ENCODE measurements around the gene EXD3. TPM values are rescaled to one million over a fixed set of nuclear protein-coding genes. Genes with fewer than 3 reads are reported as not detected.
A peak's percentile ranks its signal among the peaks of the same experiment; 100 is the strongest.
"Not testable (repeated sequence)": the region's sequence is repeated elsewhere in the genome, so short reads cannot be mapped to it uniquely, and the experiment has no call there.

EXD3 gene
- total RNA-seq, 3 donors from 2014 or later: 39.4 to 56.7 (median 40.1) TPM

GRCh38 chr9:137331929-137332328 lies 91.0 kb downstream of the EXD3 start:
- ATAC-seq (no peak), DNase-seq (no peak)
- peaks cover 2% of the 10 kb centered on the region for H3K9me3 ChIP-seq
- TF ChIP-seq CTCF (IDR thresholded peaks at IDR 0.05): no peak
- peaks cover 4% of the 10 kb centered on the region for H3K36me3 ChIP-seq (ENCODE audit: low read depth)
- H3K4me1 ChIP-seq (ENCODE audit: low read depth): no peaks in the 10 kb centered on the region
- intact Hi-C loops (cut with DNase I, micrococcal nuclease): no loop called here
- no peak overlapping the region for H3K4me3 ChIP-seq

- H3K4me1 ChIP-seq (ENCODE audit: low read depth): no peaks in the 10 kb centered on the region
- ATAC-seq: no peak
- no peak for TF ChIP-seq CTCF (IDR thresholded peaks at IDR 0.05)
- intact Hi-C loops (cut with DNase I, micrococcal nuclease): no loop called here
- peaks cover 4% of the 10 kb centered on the region for H3K36me3 ChIP-seq (ENCODE audit: low read depth)
- peaks cover 2% of the 10 kb centered on the region for H3K9me3 ChIP-seq
- DNase-seq: no peak
- H3K4me3 ChIP-seq: no peak overlapping the region
Measured at GRCh38 chr9:137330689-137331088, 92.3 kb downstream of the EXD3 start.

GRCh38 chr9:137329590-137329989 lies 93.4 kb downstream of the EXD3 start:
- DNase-seq; H3K9me3 ChIP-seq; intact Hi-C loops (cut with DNase I, micrococcal nuclease); ATAC-seq; H3K4me1 ChIP-seq (ENCODE audit: low read depth); H3K36me3 ChIP-seq (ENCODE audit: low read depth); H3K4me3 ChIP-seq: not testable (repeated sequence)

- H3K36me3 ChIP-seq (ENCODE audit: low read depth); H3K4me1 ChIP-seq (ENCODE audit: low read depth); intact Hi-C loops (cut with DNase I, micrococcal nuclease); ATAC-seq; DNase-seq; H3K9me3 ChIP-seq: not testable (repeated sequence)
- peak overlapping the region; percentile 6 for H3K4me3 ChIP-seq
Measured at GRCh38 chr9:137327641-137328550, 95.1 kb downstream of the EXD3 start.

GRCh38 chr9:137326445-137327065 lies 96.4 kb downstream of the EXD3 start:
- H3K4me3 ChIP-seq: no peak overlapping the region
- ATAC-seq (peak; percentile 61), DNase-seq (no peak)
- no peak for TF ChIP-seq CTCF (IDR thresholded peaks at IDR 0.05)
- intact Hi-C loops (cut with DNase I, micrococcal nuclease): no loop called here
- peaks cover 4% of the 10 kb centered on the region for H3K36me3 ChIP-seq (ENCODE audit: low read depth)
- H3K9me3 ChIP-seq: peaks cover 2% of the 10 kb centered on the region
- H3K4me1 ChIP-seq (ENCODE audit: low read depth): no peaks in the 10 kb centered on the region

GRCh38 chr9:137325799-137326198 lies 97.2 kb downstream of the EXD3 start:
- ATAC-seq: no peak
- no peak for TF ChIP-seq CTCF (IDR thresholded peaks at IDR 0.05)
- H3K4me1 ChIP-seq (ENCODE audit: low read depth): no peaks in the 10 kb centered on the region
- H3K9me3 ChIP-seq: peaks cover 2% of the 10 kb centered on the region
- H3K36me3 ChIP-seq (ENCODE audit: low read depth): peaks cover 4% of the 10 kb centered on the region
- DNase-seq: no peak
- intact Hi-C loops (cut with DNase I, micrococcal nuclease): no loop called here
- no peak overlapping the region for H3K4me3 ChIP-seq

All from mucosa of descending colon (tissue), 3 donors.